ENCODE measurements around the gene WNK3. TPM values are rescaled to one million over a fixed set of nuclear protein-coding genes. Genes with fewer than 3 reads are reported as not detected.

The WNK3 gene
- total and polyA plus RNA-seq, 10 donors = 0.06 to 1.8 (median 0.97) TPM

GRCh38 chrX:54294306-54294705 lies 63.5 kb downstream of the WNK3 start:
- Histone ChIP-seq H3K27me3 (replicated peaks in 1 of 7) (no peaks in the 10 kb centered on the region), H3K4me1 (no peaks in the 10 kb centered on the region), H3K27ac (no peak overlapping the region), H3K9me3 (no peaks in the 10 kb centered on the region), H3K4me3 (no peak overlapping the region), H3K36me3 (no peaks in the 10 kb centered on the region)
- DNase-seq = no peak
- intact Hi-C loops (cut with DNase I; ENCODE audit: low total_unique reads) = no loop called here
- WGBS, 5 donors = 77 to 90% (median 79%) methylated on average over 2 of the region's 2 CpGs
- no peak for TF ChIP-seq POLR2AphosphoS5 (IDR thresholded peaks at IDR 0.05)
- TF ChIP-seq POLR2A (IDR thresholded peaks at IDR 0.05) = no peak
- TF ChIP-seq CTCF (IDR thresholded peaks at IDR 0.05 in 8 of 11, conservative IDR thresholded peaks at IDR 0.05 in 3 of 11) = no peak

- no peak for DNase-seq
- WGBS, 5 donors = 73 to 91% (median 80%) methylated on average over 2 of the region's 2 CpGs
These were observed 65.1 kb downstream of the WNK3 start for GRCh38 chrX:54292755-54293154.

GRCh38 chrX:54291758-54292157 lies 66.1 kb downstream of the WNK3 start:
- 66 to 100% (median 83%) methylated on average over 2 of the region's 2 CpGs for WGBS, 5 donors
- DNase-seq = no peak
- no peaks in the 10 kb centered on the region for H3K36me3 ChIP-seq
- no peak overlapping the region for H3K4me3 ChIP-seq
- H3K9me3 ChIP-seq = no peaks in the 10 kb centered on the region
- H3K27me3 ChIP-seq (replicated peaks in 1 of 7) = no peaks in the 10 kb centered on the region
- H3K27ac ChIP-seq = no peak overlapping the region
- TF ChIP-seq POLR2A (IDR thresholded peaks at IDR 0.05) (no peak), CTCF (IDR thresholded peaks at IDR 0.05 in 8 of 11, conservative IDR thresholded peaks at IDR 0.05 in 3 of 11) (no peak)
- intact Hi-C loops (cut with DNase I; ENCODE audit: low total_unique reads) = no loop called here
- H3K4me1 ChIP-seq = no peaks in the 10 kb centered on the region

More at GRCh38 chrX:54292755-54293154, 65.1 kb downstream of the WNK3 start:
- Histone ChIP-seq H3K27ac (no peak overlapping the region), H3K4me1 (no peaks in the 10 kb centered on the region), H3K36me3 (no peaks in the 10 kb centered on the region), H3K27me3 (replicated peaks in 1 of 7) (no peaks in the 10 kb centered on the region), H3K9me3 (no peaks in the 10 kb centered on the region), H3K4me3 (no peak overlapping the region)
- intact Hi-C loops (cut with DNase I; ENCODE audit: low total_unique reads) = no loop called here
- TF ChIP-seq POLR2A (IDR thresholded peaks at IDR 0.05) (no peak), POLR2AphosphoS5 (IDR thresholded peaks at IDR 0.05) (no peak), CTCF (IDR thresholded peaks at IDR 0.05 in 8 of 11, conservative IDR thresholded peaks at IDR 0.05 in 3 of 11) (no peak)

- TF ChIP-seq CTCF (IDR thresholded peaks at IDR 0.05 in 8 of 11, conservative IDR thresholded peaks at IDR 0.05 in 3 of 11) = no peak
- TF ChIP-seq POLR2A (IDR thresholded peaks at IDR 0.05) = no peak
- TF ChIP-seq POLR2AphosphoS5 (IDR thresholded peaks at IDR 0.05) = no peak
- Histone ChIP-seq H3K27me3 (replicated peaks in 1 of 7) (no peaks in the 10 kb centered on the region), H3K9me3 (no peaks in the 10 kb centered on the region), H3K36me3 (no peaks in the 10 kb centered on the region), H3K4me3 (no peak overlapping the region), H3K27ac (no peak overlapping the region), H3K4me1 (no peaks in the 10 kb centered on the region)
- DNase-seq = no peak
- intact Hi-C loops (cut with DNase I; ENCODE audit: low total_unique reads) = no loop called here
- WGBS, 5 donors = 42 to 93% (median 66%) methylated on average over 2 of the region's 2 CpGs
These were observed 68.9 kb downstream of the WNK3 start for GRCh38 chrX:54288968-54289367.
